Measurements from ENCODE around the gene C16orf54. TPM values are rescaled to one million over a fixed set of nuclear protein-coding genes. Genes with fewer than 3 reads are reported as not detected.

C16orf54 gene
- total and polyA plus RNA-seq, 10 of the 15 experiments (the other 5 are each of a cell fraction or from before 2014, with no cell fraction given) = 2.1 to 13.3 (median 5.4) TPM

GRCh38 chr16:29710227-29711219 lies 35.3 kb downstream of the C16orf54 start (continued):
- no peak for TF ChIP-seq NKRF (conservative IDR thresholded peaks at IDR 0.05)
- TF ChIP-seq ZNF384 (IDR thresholded peaks at IDR 0.05; ENCODE audit: borderline replicate concordance, low read depth, low read length) = no peak
- no peak for TF ChIP-seq ZNF622 (IDR thresholded peaks at IDR 0.05)
- TF ChIP-seq MEF2B (IDR thresholded peaks at IDR 0.05; ENCODE audit: partially characterized antibody, poor library complexity, severe bottlenecking) = no peak
- no peak for TF ChIP-seq SREBF1 (IDR thresholded peaks at IDR 0.05; ENCODE audit: low read length)
- no peak for TF ChIP-seq EGR1 (IDR thresholded peaks at IDR 0.05; ENCODE audit: borderline replicate concordance in 1 of 2, low read depth in 2 of 2, low read length in 2 of 2)
- no peak for TF ChIP-seq BCL11A (IDR thresholded peaks at IDR 0.05; ENCODE audit: low read depth, low read length)
- no peak for TF ChIP-seq ZBTB40 (IDR thresholded peaks at IDR 0.05; ENCODE audit: borderline replicate concordance)
- no peak for TF ChIP-seq DPF2 (IDR thresholded peaks at IDR 0.05)
- TF ChIP-seq MTA3 (IDR thresholded peaks at IDR 0.05; ENCODE audit: borderline replicate concordance, low read length) = no peak
- no peak for TF ChIP-seq KLF5 (IDR thresholded peaks at IDR 0.05; ENCODE audit: partially characterized antibody)
- TF ChIP-seq BCLAF1 (IDR thresholded peaks at IDR 0.05) = no peak
- no peak for TF ChIP-seq PRDM15 (CRISPR knock-in tag; IDR thresholded peaks at IDR 0.05)
- no peak for TF ChIP-seq BACH1 (IDR thresholded peaks at IDR 0.05; ENCODE audit: borderline replicate concordance)

All from GM12878 (cell line).